HepG2 (cell line): ENCODE results near the gene ABCC10. TPM values are rescaled to one million over a fixed set of nuclear protein-coding genes. Genes with fewer than 3 reads are reported as not detected.

Experiments used
- AGO1 ChIP-seq: fragments of 200-400 bp; formaldehyde crosslinking; IDR thresholded peaks from 2 replicates; pipeline ENCODE4 v1.6.1; 2017; ENCODE audit warnings: mild to moderate bottlenecking, low read depth, low read length, moderate library complexity; ENCODE audit not compliant: poor library complexity, severe bottlenecking
- AGO2 ChIP-seq: fragments of 200-400 bp; formaldehyde crosslinking; optimal IDR thresholded peaks from 2 replicates; pipeline ENCODE3; 2017; ENCODE audit warnings: mild to moderate bottlenecking, low read depth, low read length, moderate library complexity
- HNF4G ChIP-seq, 2 experiments: sonication (generic) in 1 of 2; formaldehyde crosslinking in 1 of 2; IDR thresholded peaks; 2 replicates each; pipeline versions ENCODE4 v1.4.0 to v1.6.1; 2011 to 2020; ENCODE audit warnings: borderline replicate concordance in 2 of 2, low read depth in 2 of 2, mild to moderate bottlenecking in 2 of 2, low read length in 1 of 2, missing genetic modification reagents in 1 of 2, moderate library complexity in 1 of 2
- MIER2 ChIP-seq: IDR thresholded peaks from 2 replicates; pipeline ENCODE4 v1.6.1; 2016; ENCODE audit warnings: missing biosample characterization, missing genetic modification reagents
- NCOA2 ChIP-seq: sonication (generic); formaldehyde crosslinking; IDR thresholded peaks from 2 replicates; pipeline ENCODE4 v1.8.0; 2022; ENCODE audit warnings: inconsistent platforms
- NFYB ChIP-seq: sonication (generic); formaldehyde crosslinking; IDR thresholded peaks from 2 replicates; pipeline ENCODE4 v1.4.0; 2020; ENCODE audit warnings: missing genetic modification reagents
- SALL1 ChIP-seq: sonication (generic); formaldehyde crosslinking; IDR thresholded peaks from 2 replicates; pipeline ENCODE4 v1.8.0; 2022; ENCODE audit warnings: mild to moderate bottlenecking, missing genetic modification reagents
- SMC3 ChIP-seq: IDR thresholded peaks from 2 replicates; pipeline ENCODE4 v1.6.1; 2011; ENCODE audit warnings: low read length, improper control_type of control experiment
- TBL1XR1 ChIP-seq: fragments of 150-350 bp; IDR thresholded peaks from 2 replicates; pipeline ENCODE4 v1.6.1; 2014; ENCODE audit warnings: borderline replicate concordance, low read length; ENCODE audit not compliant: partially characterized antibody
- ZNF383 ChIP-seq: sonication (generic); formaldehyde crosslinking; IDR thresholded peaks from 2 replicates; pipeline ENCODE4 v1.4.0; 2020; ENCODE audit warnings: missing genetic modification reagents, mild to moderate bottlenecking, borderline replicate concordance
- ZNF614 ChIP-seq: IDR thresholded peaks from 2 replicates; pipeline ENCODE4 v1.6.1; 2018; ENCODE audit warnings: missing biosample characterization, missing genetic modification reagents, inconsistent platforms, borderline replicate concordance
- ZNF670 ChIP-seq: sonication (generic); formaldehyde crosslinking; IDR thresholded peaks from 2 replicates; pipeline ENCODE4 v1.8.0; 2022; ENCODE audit warnings: mild to moderate bottlenecking, missing genetic modification reagents, borderline replicate concordance
- ZNF792 ChIP-seq: IDR thresholded peaks from 2 replicates; pipeline ENCODE4 v1.6.1; 2016
- polyA plus RNA-seq, 8 experiments: library from polyadenylated mRNA; depleted of rRNA in 3 of 8; stranded (reverse) in 7 of 8; unstranded in 1 of 8; fragments of >200 nt; fragmentation: Illumina TruSeq in 4 of 8; extraction: Trizol in 4 of 8; gene quantifications; 2 replicates each; pipeline versions ENCODE4 v1.2.1 to v1.2.3, GENCODE V29; 2011 to 2016; ENCODE audit warnings: low read depth in 4 of 8, missing spikeins in 1 of 8, mixed read lengths in 1 of 8; ENCODE audit not compliant: insufficient read depth in 1 of 8
- total RNA-seq, 5 experiments: library from RNA; depleted of rRNA; stranded (reverse); fragments of >200 nt; fragmentation: Illumina TruSeq; extraction: Trizol; gene quantifications; 2 replicates each; pipeline ENCODE4 v1.2.3, GENCODE V29; 2016; ENCODE audit warnings: low read depth in 1 of 5
- TF ChIP-seq, protein P1 (sequence below): IDR thresholded peaks from 2 replicates; pipeline ENCODE4 v1.6.1; 2012; ENCODE audit warnings: inconsistent platforms
- TF ChIP-seq, protein P2 (sequence below): sonication (generic); formaldehyde crosslinking; IDR thresholded peaks from 2 replicates; pipeline ENCODE4 v1.4.0; 2020; ENCODE audit warnings: missing genetic modification reagents
- TF ChIP-seq, protein P3 (sequence below): sonication (generic); formaldehyde crosslinking; conservative IDR thresholded peaks from 2 replicates; pipeline ENCODE4 v1.8.1; 2023; ENCODE audit warnings: missing genetic modification reagents
- TF ChIP-seq, protein P4 (sequence below): sonication (generic); formaldehyde crosslinking; IDR thresholded peaks from 2 replicates; pipeline ENCODE4 v1.9.0; 2021; ENCODE audit warnings: missing genetic modification reagents, mild to moderate bottlenecking, borderline replicate concordance
- TF ChIP-seq, protein P5 (sequence below): sonication (generic); formaldehyde crosslinking; IDR thresholded peaks from 2 replicates; pipeline ENCODE4 v1.4.0; 2020; ENCODE audit warnings: missing genetic modification reagents
- TF ChIP-seq, protein P6 (sequence below): sonication (generic); formaldehyde crosslinking; IDR thresholded peaks from 2 replicates; pipeline ENCODE4 v1.4.0; 2020; ENCODE audit warnings: mild to moderate bottlenecking, missing genetic modification reagents

ABCC10 gene
- total and polyA plus RNA-seq, 2 of the 13 experiments (the other 11 are each of a cell fraction or from before 2014, with no cell fraction given): 16.0 to 24.3 TPM

DNA sequence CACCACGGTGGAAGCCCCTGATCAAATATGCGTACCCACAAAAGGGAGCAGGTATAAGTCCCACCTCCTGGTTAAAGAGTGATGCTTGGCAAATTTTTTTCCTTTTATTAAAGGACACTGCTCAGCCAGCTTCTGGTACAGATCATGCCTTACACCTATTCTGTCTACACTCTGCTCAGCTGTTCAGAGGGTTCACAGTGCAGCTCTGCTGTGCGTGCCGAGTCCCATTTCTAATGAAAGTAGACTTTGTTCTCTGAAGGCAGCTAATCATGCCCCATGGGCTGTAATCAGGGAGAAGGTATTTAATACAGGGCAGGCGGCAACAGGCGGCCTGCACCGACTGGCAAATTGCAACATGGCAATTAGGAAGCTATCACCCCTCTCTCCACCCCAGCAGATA lies 66.5 kb downstream of the ABCC10 start (continued):
- TF ChIP-seq AGO2 (no peak), SALL1 (CRISPR knock-in tag) (peak; percentile 77), ZNF670 (CRISPR knock-in tag) (no peak), SMC3 (no peak; the same call in 1 of the 2 replicates), ZNF792 (0 out of 2 replicates have a peak, but pooled peaks have one; percentile 57), NFYB (CRISPR knock-in tag) (no peak), ZNF383 (CRISPR knock-in tag) (no peak), MIER2 (CRISPR knock-in tag) (no peak), NCOA2 (CRISPR knock-in tag) (peak; percentile 12; the same call in 1 of the 2 replicates), AGO1 (no peak), ZNF614 (CRISPR knock-in tag) (peak; percentile 17; the same call in 1 of the 2 replicates), HNF4G (IDR thresholded peaks at IDR 0.05; ENCODE audit: borderline replicate concordance, low read depth, low read length) (peak; percentile 85), HNF4G (CRISPR knock-in tag; IDR thresholded peaks at IDR 0.05; ENCODE audit: borderline replicate concordance, low read depth) (peak; percentile 80; the same call in 1 of the 2 replicates), TBL1XR1 (no peak)
- TF ChIP-seq, protein P1, sequence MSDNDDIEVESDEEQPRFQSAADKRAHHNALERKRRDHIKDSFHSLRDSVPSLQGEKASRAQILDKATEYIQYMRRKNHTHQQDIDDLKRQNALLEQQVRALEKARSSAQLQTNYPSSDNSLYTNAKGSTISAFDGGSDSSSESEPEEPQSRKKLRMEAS: peak; percentile 41
- TF ChIP-seq, protein P2, sequence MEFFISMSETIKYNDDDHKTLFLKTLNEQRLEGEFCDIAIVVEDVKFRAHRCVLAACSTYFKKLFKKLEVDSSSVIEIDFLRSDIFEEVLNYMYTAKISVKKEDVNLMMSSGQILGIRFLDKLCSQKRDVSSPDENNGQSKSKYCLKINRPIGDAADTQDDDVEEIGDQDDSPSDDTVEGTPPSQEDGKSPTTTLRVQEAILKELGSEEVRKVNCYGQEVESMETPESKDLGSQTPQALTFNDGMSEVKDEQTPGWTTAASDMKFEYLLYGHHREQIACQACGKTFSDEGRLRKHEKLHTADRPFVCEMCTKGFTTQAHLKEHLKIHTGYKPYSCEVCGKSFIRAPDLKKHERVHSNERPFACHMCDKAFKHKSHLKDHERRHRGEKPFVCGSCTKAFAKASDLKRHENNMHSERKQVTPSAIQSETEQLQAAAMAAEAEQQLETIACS (CRISPR knock-in tag): no peak
- TF ChIP-seq, protein P3, sequence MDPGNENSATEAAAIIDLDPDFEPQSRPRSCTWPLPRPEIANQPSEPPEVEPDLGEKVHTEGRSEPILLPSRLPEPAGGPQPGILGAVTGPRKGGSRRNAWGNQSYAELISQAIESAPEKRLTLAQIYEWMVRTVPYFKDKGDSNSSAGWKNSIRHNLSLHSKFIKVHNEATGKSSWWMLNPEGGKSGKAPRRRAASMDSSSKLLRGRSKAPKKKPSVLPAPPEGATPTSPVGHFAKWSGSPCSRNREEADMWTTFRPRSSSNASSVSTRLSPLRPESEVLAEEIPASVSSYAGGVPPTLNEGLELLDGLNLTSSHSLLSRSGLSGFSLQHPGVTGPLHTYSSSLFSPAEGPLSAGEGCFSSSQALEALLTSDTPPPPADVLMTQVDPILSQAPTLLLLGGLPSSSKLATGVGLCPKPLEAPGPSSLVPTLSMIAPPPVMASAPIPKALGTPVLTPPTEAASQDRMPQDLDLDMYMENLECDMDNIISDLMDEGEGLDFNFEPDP: no peak
- TF ChIP-seq, protein P4, sequence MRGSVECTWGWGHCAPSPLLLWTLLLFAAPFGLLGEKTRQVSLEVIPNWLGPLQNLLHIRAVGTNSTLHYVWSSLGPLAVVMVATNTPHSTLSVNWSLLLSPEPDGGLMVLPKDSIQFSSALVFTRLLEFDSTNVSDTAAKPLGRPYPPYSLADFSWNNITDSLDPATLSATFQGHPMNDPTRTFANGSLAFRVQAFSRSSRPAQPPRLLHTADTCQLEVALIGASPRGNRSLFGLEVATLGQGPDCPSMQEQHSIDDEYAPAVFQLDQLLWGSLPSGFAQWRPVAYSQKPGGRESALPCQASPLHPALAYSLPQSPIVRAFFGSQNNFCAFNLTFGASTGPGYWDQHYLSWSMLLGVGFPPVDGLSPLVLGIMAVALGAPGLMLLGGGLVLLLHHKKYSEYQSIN (CRISPR knock-in tag): no peak
- TF ChIP-seq, protein P5, sequence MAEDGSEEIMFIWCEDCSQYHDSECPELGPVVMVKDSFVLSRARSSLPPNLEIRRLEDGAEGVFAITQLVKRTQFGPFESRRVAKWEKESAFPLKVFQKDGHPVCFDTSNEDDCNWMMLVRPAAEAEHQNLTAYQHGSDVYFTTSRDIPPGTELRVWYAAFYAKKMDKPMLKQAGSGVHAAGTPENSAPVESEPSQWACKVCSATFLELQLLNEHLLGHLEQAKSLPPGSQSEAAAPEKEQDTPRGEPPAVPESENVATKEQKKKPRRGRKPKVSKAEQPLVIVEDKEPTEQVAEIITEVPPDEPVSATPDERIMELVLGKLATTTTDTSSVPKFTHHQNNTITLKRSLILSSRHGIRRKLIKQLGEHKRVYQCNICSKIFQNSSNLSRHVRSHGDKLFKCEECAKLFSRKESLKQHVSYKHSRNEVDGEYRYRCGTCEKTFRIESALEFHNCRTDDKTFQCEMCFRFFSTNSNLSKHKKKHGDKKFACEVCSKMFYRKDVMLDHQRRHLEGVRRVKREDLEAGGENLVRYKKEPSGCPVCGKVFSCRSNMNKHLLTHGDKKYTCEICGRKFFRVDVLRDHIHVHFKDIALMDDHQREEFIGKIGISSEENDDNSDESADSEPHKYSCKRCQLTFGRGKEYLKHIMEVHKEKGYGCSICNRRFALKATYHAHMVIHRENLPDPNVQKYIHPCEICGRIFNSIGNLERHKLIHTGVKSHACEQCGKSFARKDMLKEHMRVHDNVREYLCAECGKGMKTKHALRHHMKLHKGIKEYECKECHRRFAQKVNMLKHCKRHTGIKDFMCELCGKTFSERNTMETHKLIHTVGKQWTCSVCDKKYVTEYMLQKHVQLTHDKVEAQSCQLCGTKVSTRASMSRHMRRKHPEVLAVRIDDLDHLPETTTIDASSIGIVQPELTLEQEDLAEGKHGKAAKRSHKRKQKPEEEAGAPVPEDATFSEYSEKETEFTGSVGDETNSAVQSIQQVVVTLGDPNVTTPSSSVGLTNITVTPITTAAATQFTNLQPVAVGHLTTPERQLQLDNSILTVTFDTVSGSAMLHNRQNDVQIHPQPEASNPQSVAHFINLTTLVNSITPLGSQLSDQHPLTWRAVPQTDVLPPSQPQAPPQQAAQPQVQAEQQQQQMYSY (CRISPR knock-in tag): no peak
- TF ChIP-seq, protein P6, sequence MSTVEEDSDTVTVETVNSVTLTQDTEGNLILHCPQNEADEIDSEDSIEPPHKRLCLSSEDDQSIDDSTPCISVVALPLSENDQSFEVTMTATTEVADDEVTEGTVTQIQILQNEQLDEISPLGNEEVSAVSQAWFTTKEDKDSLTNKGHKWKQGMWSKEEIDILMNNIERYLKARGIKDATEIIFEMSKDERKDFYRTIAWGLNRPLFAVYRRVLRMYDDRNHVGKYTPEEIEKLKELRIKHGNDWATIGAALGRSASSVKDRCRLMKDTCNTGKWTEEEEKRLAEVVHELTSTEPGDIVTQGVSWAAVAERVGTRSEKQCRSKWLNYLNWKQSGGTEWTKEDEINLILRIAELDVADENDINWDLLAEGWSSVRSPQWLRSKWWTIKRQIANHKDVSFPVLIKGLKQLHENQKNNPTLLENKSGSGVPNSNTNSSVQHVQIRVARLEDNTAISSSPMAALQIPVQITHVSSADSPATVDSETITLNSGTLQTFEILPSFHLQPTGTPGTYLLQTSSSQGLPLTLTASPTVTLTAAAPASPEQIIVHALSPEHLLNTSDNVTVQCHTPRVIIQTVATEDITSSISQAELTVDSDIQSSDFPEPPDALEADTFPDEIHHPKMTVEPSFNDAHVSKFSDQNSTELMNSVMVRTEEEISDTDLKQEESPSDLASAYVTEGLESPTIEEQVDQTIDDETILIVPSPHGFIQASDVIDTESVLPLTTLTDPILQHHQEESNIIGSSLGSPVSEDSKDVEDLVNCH (CRISPR knock-in tag): no peak
